ENCODE results near the gene NUTF2. TPM values are rescaled to one million over a fixed set of nuclear protein-coding genes. Genes with fewer than 3 reads are reported as not detected.

Gene NUTF2
- total RNA-seq (2022; extraction: Qiagen RNA extraction): 226 to 250 TPM (median 240 TPM) in 5 replicates

GRCh38 chr16:67846320-67847063 lies at the start of gene NUTF2:
Gene NUTF2, plus strand, starts transcription at chr16:67846933. Its CDS starts 18,198 bp downstream, at chr16:67865131.

GRCh38 chr16:67806428-67807147 lies 40.1 kb upstream of the NUTF2 start, which contains the start of the genes RANBP10 and TSNAXIP1:
Gene RANBP10, minus strand, starts transcription at chr16:67806560. Its CDS starts 24 bp downstream, at chr16:67806536.
Gene TSNAXIP1, plus strand, starts transcription at chr16:67806889. Its CDS starts 261 bp downstream, at chr16:67807150.

GRCh38 chr16:67841816-67842508 lies 4.8 kb upstream of the NUTF2 start, which contains the start of gene THAP11:
Gene THAP11, plus strand, starts transcription at chr16:67842320. Its CDS starts 235 bp downstream, at chr16:67842555.

GRCh38 chr16:67847064-67847861 lies 530 bp downstream of the NUTF2 start, which contains the start of gene CENPT:
Gene CENPT, minus strand, starts transcription at chr16:67847693. Its CDS starts 13,834 bp downstream, at chr16:67833859.

GRCh38 chr16:67872631-67873434 lies 26.1 kb downstream of the NUTF2 start, which contains the start of gene EDC4:
Gene EDC4, plus strand, starts transcription at chr16:67873052. Its CDS starts 210 bp downstream, at chr16:67873262.

GRCh38 chr16:67884684-67885083 lies 38.0 kb downstream of the NUTF2 start, which contains the start of gene NRN1L:
Gene NRN1L, plus strand, starts transcription at chr16:67884885. Its CDS starts 19 bp downstream, at chr16:67884904.

GRCh38 chr16:67892899-67893742 lies 46.4 kb downstream of the NUTF2 start, which contains the start of gene PSKH1:
Gene PSKH1, plus strand, starts transcription at chr16:67893254. Its CDS starts 15,496 bp downstream, at chr16:67908750.

Other genes with a start within 250 kb of the NUTF2 start
- 1.3 to 1.8 TPM (median 1.7 TPM) in 5 replicates for gene CARMIL2, start 201.8 kb upstream of the NUTF2 start, total RNA-seq (2022; extraction: Qiagen RNA extraction)
- gene ACD, start 186.7 kb upstream of the NUTF2 start, total RNA-seq (2022; extraction: Qiagen RNA extraction): 27.6 to 38.3 TPM (median 36.3 TPM) in 5 replicates
- 1.0 to 2.3 TPM (median 1.8 TPM) in 5 replicates for gene PARD6A, start 186.0 kb upstream of the NUTF2 start, total RNA-seq (2022; extraction: Qiagen RNA extraction)
- 6.7 to 12.9 TPM (median 12.3 TPM) in 5 replicates for gene ENKD1, start 180.2 kb upstream of the NUTF2 start, total RNA-seq (2022; extraction: Qiagen RNA extraction)
- 0.16 to 0.19 TPM (median 0.18 TPM) in 3 of 5 replicates, not detected in the others for gene C16orf86, start 180.1 kb upstream of the NUTF2 start, total RNA-seq (2022; extraction: Qiagen RNA extraction)
- gene GFOD2, start 127.6 kb upstream of the NUTF2 start, total RNA-seq (2022; extraction: Qiagen RNA extraction): 16.2 to 17.8 TPM (median 16.9 TPM) in 5 replicates
- gene RANBP10, start 40.4 kb upstream of the NUTF2 start, total RNA-seq (2022; extraction: Qiagen RNA extraction): 8.3 to 10.2 TPM (median 9.6 TPM) in 5 replicates
- 0.40 to 0.83 TPM (median 0.61 TPM) in 5 replicates for gene TSNAXIP1, start 40.0 kb upstream of the NUTF2 start, total RNA-seq (2022; extraction: Qiagen RNA extraction)
- 26.4 to 43.9 TPM (median 41.9 TPM) in 5 replicates for gene THAP11, start 4.6 kb upstream of the NUTF2 start, total RNA-seq (2022; extraction: Qiagen RNA extraction)
- 25.7 to 33.9 TPM (median 29.4 TPM) in 5 replicates for gene CENPT, start 760 bp downstream of the NUTF2 start, total RNA-seq (2022; extraction: Qiagen RNA extraction)
- gene EDC4, start 26.1 kb downstream of the NUTF2 start, total RNA-seq (2022; extraction: Qiagen RNA extraction): 42.6 to 67.0 TPM (median 63.9 TPM) in 5 replicates
- gene NRN1L, start 38.0 kb downstream of the NUTF2 start, total RNA-seq (2022; extraction: Qiagen RNA extraction): 0.14 to 0.32 TPM (median 0.27 TPM) in 4 of 5 replicates, not detected in the other
- 11.0 to 19.4 TPM (median 16.2 TPM) in 5 replicates for gene PSKH1, start 46.3 kb downstream of the NUTF2 start, total RNA-seq (2022; extraction: Qiagen RNA extraction)
- 1.2 to 2.7 TPM (median 1.6 TPM) in 5 replicates for gene CTRL, start 84.9 kb downstream of the NUTF2 start, total RNA-seq (2022; extraction: Qiagen RNA extraction)
- gene PSMB10, start 89.9 kb downstream of the NUTF2 start, total RNA-seq (2022; extraction: Qiagen RNA extraction): 36.5 to 61.0 TPM (median 54.1 TPM) in 5 replicates
- 6.5 to 12.5 TPM (median 11.5 TPM) in 5 replicates for gene LCAT, start 97.2 kb downstream of the NUTF2 start, total RNA-seq (2022; extraction: Qiagen RNA extraction)
- 23.7 to 35.7 TPM (median 32.6 TPM) in 5 replicates for gene SLC12A4, start 121.7 kb downstream of the NUTF2 start, total RNA-seq (2022; extraction: Qiagen RNA extraction)
- not detected in 5 replicates for gene DPEP3, start 133.6 kb downstream of the NUTF2 start, total RNA-seq (2022; extraction: Qiagen RNA extraction)
- not detected in 5 replicates for gene DPEP2, start 152.6 kb downstream of the NUTF2 start, total RNA-seq (2022; extraction: Qiagen RNA extraction)
- not detected in 5 replicates for gene DPEP2NB, start 169.0 kb downstream of the NUTF2 start, total RNA-seq (2022; extraction: Qiagen RNA extraction)
- gene DDX28, start 176.3 kb downstream of the NUTF2 start, total RNA-seq (2022; extraction: Qiagen RNA extraction): 17.0 to 20.9 TPM (median 20.2 TPM) in 5 replicates
- 16.2 to 19.8 TPM (median 17.6 TPM) in 5 replicates for gene DUS2, start 176.4 kb downstream of the NUTF2 start, total RNA-seq (2022; extraction: Qiagen RNA extraction)
- 14.5 to 15.4 TPM (median 14.9 TPM) in 5 replicates for gene NFATC3, start 238.4 kb downstream of the NUTF2 start, total RNA-seq (2022; extraction: Qiagen RNA extraction)

Measured in A549 treated with CORT108297 at 1 μM for 4 hours (cell line).